HG02642 (cell line): Measurements from ENCODE around the gene GFOD1.
A peak's percentile ranks its signal among the peaks of the same experiment; 100 is the strongest.

ENCODE experiments used
- ATAC-seq: cut with Tn5 transposase; IDR thresholded peaks from one replicate; pipeline ENCODE4 v1.9.1; 2021; ENCODE audit warnings: mild to moderate bottlenecking; ENCODE audit not compliant: unreplicated experiment, poor library complexity

GFOD1 gene

DNA sequence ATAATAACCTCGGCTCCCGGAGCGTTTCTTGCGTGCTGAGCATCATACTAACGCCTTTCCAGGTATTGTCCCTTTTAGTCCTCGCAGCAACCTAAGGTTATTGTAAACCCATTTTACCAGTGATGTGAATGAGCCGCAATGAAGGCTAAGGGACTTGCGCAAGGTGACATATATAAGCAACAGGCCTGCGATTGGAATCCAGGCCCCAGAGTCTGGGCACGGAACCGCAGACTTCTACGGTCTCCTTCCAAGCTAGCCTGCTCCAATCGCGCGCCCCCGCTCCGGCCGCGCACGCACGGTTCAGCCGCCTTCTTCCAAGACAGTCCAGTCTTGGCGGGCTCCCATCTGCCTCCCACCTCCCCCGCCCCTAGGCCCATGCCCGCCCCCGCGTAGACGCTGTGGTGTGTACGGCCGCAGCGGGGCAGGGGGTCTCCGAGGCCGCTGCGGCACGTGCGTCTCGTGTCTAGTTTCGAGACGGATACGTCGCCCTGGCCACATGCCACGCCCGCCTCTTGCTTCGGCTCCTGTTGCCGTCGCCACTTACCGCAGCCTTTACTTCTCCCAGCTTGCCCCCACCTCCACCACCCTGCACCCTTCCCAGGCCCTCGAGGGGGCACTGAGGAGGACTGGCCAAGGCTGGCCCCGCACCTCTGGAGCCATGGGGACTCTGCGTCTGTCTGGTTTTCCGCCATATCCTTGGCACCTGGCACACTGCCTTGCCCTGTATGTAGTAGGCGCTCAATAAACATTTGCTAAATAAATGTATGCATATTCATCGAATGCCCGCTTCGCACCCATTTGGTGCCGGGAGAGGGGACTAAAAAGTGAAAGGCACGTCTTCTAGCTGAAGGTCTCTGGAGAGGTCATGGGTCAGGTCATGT is 855 bp upstream of the GFOD1 start:
- ATAC-seq = peak; percentile 5

DNA sequence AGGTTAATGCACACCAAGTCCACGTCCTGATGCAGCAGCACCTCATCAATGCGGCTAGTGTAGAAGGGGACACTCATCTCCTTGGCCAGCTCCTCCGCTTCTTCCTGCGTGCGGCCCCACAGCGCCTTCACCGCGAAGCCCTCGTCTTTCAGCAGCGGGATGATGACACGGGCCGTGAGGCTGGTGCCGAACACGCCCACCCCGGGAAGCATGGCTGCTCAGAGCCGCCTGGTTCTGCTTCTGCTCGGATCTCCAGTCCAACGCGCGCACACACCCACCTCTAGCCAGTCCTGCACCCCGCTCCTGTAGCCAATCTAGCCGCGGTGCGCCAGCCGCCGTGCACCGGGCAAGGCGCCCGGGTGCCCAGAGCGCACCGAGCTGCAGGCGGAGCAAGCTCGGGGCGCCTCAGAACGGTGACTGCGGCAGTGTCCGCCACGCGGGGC is 700 bp downstream of the GFOD1 start:
- peak; percentile 35 for ATAC-seq

DNA sequence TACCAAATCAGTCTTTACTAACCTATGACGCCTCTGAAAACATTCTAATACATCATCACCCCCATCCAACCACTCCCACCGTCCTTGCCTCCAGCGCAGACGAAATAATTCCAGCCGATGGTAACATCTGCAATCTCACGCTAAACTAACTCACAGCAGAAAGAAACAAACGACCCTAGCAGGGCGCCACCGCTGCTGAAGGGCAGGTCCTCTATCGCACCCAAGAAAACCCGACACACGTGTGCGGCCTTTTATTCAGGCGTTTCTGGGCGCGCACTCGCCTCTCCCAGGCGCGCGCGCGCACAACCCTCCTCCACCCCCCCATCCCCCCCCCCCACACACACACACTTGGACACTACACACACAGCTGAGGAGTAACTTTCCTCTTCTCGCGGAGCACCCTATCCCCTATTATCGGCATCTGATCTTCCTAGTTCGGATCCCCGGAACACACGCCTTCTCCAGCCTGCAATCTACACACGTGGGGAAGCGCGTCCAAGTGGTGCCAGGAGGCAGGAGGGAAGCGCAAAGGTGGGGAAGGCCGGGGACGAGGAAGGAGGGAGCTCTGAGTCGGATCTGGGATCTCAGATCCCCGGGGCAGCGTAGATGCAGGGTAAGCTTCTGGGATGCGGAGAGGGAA is 1.4 kb downstream of the GFOD1 start:
- no peak for ATAC-seq

DNA sequence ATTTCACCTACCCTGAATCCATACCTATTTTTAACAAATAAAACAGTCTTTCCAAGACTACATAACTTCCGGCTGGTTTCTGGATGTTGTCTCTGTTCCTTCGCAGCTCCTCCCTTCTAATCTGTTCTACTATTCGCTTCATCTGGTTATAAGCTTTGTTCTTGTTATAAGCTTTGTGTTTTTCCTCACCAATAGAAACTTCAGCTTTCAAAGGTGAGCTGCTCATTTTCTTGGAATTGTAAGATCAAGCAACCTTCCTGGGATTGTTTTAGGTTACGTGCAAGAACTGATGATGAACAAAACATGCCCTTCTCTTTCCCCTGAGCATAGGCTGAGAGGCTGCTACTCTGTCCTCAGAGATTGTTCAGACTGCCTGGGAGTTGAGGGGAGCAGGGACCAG is 2.1 kb downstream of the GFOD1 start:
- no peak for ATAC-seq

DNA sequence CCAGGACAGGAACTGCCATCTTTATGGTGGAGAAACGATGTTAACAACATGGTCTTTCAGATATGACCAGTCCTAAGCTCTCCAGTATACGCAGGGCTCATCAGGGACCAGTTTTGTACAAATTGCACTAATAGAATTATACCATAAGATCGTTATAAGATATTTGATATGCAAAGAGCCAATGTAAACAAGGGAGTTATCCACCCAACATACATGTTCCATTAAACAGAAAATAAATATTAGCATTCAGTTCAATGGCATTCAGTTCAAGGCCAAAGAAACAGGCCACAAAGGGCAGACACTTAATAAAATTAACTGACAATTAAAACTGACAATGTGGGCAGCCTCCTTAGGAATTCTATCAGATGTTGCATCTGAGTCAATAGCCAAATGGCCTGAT is 2.6 kb downstream of the GFOD1 start:
- ATAC-seq = no peak

DNA sequence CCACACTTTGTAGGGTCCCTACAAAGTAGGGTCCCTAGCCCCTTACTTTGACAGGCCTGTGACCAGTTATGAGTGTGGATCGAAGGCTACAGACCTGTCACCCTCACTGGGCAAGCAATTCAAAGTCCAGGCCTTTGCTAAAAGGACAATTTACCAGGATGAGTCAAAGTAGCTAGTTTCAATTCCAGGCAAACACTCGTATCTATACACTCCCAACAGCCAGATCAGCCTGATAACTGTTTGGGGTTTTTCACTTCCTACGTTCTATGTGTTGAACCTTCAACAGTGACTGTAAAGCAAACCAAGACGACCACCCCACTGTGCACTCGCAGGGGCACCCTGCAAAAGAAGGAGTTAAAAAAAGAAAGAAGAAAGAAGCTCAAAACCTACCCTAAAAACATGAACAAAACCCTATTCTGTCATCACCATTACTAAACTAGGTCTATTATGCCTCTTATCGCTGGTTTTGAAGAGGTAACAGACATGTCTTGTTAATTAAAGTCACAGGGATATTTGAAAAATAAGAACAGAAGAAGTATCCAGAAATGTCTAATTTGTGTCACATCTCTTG is 3.2 kb downstream of the GFOD1 start:
- no peak for ATAC-seq

DNA sequence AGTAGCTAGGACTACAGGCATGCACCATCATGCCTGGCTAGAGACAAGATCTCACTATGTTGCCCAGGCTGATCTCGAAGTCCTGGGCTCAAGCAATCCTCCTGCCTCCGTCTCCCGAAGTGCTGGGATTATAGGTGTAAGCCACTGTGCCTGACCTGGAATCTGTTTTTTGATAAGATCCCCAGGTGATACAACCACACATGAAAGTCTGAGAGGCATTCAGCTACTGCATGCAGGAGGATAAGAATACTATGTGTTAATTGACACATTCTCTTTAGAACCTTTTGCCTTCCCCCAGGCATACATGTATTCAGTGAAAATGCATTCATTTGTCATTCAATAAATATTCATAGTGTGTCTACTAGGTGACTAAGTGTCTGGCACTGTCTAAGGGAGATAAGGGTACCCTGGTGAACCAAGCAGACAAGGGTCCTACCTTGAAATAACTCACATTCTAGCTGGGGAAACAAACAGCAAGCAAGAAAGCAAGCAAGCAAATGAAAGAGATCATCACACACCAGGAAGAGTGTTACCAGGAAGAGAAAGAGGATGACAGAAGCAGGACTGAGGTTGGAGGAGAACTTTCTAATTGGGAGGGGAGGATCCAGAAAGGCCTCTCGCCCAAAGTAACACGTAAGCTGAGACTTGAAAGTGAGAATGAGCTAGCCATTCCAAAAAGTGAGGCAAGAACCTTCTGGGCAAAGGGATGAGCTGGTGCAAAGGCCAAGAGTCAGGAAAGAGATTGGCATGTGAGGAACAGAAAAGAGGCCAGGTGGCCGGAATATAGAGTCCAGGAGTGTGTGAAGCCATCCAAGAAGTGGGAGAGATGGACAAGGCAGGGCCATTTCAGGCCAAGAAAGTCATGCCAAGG is 6.5 kb downstream of the GFOD1 start:
- ATAC-seq = no peak

DNA sequence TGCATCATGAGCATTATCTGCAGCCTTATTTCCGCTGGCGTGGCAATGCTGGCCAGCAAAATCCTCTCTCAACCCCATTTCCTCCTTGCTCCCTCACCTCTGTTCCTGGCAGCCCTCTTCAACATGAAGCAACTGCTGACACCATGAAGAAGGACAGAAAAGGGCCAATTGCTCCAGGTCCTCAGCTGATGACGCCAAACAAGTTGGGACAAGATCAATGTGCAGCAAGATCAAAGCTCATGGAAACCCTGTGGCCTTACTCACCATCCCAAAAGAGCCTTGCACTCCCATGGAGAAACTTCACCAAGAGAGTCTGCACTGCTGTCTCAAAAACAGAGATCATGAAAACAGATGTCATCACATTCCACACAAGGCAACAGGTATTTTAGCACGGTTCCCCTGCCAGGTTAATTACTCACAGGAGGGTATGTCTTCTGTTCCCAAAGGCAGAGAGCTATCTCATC is 7.4 kb downstream of the GFOD1 start:
- ATAC-seq = no peak

DNA sequence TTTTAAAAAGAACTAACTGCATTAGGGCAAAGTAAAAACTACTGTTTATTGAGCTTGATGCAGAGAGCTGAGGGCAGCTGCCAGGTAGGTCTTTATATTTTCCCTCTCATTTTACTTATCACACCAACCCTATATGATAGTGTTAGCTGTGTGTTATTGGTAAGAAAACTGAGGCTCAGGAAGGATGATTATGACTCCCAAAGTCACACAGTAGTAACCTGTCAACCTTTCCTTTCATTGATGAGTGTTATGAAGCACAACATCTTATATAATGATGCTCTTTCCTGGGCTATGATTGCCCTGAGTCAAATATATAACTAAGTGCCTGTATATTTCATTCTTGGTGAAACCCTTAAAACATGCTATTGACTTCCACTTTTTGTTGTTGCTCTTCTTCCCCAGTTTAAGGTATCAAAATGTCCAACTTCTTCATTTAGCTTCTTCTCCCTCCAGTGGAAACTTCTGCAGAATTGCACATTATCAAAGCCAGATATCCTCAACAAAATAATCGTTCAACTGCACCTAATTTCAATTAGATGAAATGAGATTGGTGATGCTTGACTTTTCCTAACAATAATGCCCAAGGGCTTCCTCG is 8.1 kb downstream of the GFOD1 start:
- no peak for ATAC-seq

DNA sequence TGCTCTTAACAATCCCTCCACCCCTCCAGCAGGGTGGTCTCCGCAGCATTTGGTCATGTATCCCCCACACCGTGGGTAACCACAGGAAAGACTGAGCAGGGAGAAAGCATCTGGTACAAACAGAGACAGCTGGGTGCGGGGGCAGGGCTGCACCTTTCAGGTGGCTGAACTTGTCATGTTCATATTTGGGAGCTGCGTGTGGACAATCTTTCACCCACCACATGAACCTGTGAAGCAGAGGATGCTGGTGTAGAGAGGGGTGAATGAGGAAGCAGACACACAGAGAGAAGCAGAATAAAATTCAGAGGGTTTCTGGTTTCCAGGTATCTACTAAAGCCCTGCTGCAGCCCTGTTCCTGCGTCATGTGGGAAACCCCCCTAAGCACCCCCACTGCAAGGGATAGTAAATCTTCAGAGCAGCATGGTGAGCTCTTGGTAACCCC is 8.9 kb downstream of the GFOD1 start:
- no peak for ATAC-seq

DNA sequence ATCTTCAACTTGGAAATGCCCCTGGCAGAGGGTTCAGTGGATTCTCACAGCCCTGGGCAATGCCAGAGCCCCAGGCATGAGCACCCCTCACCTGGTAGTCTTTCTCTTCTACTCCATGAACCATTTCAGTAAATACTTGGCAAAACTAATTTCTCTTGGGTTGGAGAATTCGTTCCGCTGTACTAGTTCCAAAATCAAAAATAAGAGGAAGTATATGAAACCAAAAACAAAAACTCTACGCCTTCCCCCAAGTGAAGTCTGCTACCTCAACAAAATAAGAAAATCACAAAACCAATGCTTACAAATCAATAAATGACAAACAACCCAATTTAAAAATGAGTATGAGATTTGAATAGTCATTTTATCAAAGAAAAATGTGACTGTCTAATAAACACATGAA is 12.6 kb downstream of the GFOD1 start:
- no peak for ATAC-seq

DNA sequence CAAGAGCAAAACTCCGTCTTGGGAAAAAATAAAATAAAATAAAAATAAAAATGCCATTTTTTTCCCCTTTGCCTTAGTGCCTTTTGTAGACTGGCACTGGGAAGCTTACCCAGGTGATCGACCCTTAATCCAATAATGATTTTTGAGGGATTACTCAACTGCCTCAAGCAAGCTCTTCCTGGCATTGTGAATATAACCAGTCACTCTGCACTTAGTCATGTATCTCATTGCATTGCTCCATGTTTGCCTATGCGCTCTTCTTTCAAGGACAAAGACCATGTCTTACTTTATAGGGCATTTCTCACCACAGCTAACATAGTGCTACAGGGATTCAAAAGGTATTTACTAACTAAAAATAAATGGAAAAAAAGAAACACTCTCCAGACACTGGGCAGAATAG is 13.0 kb downstream of the GFOD1 start:
- no peak for ATAC-seq

DNA sequence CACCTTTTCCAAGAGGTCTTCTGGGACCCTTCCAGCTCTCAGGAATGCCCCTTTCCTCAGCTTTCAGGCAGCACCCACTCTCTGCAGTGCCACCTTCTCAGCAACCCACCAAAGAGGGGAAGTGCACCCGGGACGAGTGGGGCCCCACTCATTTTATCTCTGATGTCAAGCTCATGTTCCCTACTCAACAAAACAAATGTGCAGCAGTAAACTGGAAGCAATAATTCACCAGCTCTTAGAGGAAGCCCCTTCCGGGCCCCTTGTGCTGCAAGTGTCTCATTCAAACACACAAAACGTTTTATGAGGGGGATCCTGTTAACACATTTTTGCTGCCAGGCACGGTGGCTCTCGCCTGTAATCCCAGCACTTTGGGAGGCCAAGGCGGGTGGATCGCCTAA is 13.6 kb downstream of the GFOD1 start:
- no peak for ATAC-seq

DNA sequence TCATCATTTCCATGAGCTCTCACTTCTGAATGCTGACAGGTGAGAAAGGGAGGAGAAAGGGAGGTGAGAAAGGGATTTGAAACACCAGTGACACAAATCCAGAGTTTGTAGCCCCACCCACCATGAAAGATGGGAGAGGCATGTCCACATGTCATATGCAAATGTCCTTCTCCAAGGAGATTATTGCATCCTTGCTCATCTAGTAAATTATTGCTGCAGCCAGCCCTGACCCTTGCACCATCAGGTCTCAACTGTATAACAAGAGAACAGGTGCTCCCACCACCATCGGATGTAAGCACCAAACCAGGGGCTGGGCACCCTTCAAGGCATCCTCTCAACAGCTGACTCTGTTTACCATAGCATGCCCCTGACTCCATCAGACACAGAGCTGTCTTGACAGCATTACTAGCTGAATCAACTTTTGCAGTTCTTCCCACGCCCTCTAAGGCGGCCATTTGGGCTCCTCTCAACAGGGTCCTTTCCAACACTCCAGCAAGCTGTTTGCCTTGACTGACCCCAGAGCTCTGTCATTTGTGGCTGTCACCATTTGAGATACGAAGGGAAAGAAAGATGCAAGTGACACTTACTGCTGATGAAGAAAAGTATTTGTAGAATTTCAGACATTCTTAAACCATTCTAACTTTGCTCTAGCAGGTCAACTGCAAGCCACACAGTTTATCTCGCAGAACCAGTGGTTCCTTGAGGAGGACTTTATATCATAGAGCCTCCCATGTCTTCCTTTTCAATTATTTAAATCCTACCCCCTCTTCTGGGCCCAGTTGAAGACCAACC is 14.2 kb downstream of the GFOD1 start:
- ATAC-seq = no peak

DNA sequence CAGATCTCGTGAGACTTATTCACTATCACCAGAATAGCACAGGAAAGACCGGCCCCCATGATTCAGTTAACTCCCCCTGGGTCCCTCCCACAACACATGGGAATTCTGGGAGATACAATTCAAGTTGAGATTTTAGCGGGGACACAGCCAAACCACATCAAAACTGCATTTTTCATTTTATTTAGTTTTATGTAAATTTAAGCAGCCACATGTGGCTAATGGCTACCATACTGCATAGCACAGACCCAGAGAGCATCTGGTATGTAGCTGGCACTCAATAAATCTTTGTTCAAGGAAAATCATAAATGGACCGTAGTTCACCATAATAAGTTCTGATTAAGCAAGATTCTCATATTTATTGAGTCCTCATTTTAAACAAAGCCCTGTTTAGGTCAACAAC is 15.3 kb downstream of the GFOD1 start:
- no peak for ATAC-seq

DNA sequence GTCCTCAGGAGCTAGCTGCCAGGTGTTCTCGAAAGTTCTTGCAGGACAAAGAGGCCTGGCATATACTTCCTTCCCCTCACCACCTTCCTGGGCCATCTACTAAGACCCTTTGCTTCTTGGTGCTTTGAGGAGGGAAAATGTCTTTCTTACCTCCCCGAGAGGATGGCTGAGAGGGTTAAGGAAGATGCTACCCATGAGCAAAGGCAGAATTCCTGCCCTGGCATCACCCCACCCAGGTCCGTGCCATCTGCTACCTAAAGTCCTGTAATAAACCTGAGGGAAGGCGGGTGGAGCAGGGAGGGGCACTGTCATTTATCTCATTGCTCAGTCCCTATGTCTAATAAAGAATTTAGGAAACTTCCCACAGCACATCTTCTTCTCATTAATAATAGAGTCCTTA is 16.2 kb downstream of the GFOD1 start:
- no peak for ATAC-seq

DNA sequence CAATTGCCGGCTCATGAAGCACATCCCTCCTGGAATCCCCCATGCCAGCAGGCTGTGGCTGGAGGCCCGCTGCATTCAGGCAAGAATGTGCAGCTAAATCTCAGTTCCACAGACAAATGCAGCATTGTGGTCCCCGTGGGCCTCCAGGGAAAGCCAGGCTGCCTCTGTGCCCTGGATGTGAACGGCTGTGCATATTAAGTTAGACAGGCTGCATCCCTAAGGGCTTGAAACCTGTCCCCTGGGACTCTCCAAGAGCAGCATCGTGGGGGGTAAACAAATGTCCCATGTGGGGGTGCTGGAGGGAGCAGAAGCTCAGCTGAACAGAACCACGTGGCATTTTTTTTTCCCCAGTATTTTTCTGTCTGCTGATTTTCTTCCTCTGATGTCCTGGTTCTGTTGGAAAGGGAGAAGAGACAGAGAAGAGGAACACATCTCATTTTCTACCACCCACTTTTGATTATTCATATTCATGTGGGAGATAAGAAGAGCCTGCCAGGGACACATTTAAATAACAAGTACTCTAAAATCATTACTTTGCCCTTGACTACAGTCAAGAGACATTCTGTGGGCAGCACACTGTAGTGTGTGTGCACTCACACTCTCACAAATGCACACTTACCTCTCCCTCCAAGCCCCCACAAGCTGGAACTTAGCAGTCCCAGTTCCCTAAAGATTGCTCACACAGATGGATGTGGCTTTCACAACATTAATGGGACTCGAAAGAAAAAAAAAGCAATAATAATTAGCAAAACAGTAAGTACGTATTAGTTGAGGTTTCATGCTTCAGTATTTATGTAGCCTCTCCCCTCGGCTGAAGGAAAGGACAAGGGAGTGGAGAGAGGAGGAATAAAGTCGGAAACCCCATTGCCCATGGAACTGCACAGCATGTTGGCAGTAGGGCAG is 16.9 kb downstream of the GFOD1 start:
- ATAC-seq = no peak

DNA sequence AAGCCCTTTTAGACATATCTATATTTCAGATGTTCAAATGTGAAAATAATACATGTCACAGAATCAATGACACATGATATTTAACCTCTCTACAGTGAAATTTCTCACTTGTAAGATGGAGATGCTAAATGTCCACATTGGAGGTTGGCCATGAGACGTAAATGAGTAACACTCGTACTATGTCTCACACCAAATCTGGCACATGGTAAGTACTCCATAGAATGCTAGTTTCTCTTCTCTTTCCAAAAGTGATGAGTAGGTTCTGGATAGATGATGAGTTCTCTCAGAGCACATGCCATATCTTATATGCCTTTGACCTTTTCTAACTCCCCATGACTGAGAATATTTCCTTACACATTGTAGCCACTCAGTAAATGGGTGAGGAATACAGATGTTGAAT is 17.7 kb downstream of the GFOD1 start:
- no peak for ATAC-seq
